ENCODE data around the gene ACTN1. TPM values are rescaled to one million over a fixed set of nuclear protein-coding genes. Genes with fewer than 3 reads are reported as not detected.
A peak's percentile ranks its signal among the peaks of the same experiment; 100 is the strongest.

The ACTN1 gene
- total RNA-seq, 1 experiment from 2014 or later = 90.9 TPM

- DNase-seq (ENCODE audit: low spot score) = no peak
Observed at GRCh38 chr14:68972507-68973218, 6.4 kb downstream of the ACTN1 start.

GRCh38 chr14:68971411-68972035 is 7.6 kb downstream of the ACTN1 start:
- no peak for DNase-seq (ENCODE audit: low spot score)
- in situ Hi-C loops (cut with HindIII; ENCODE audit: low sequenced_read_pairs) = no loop called here

More at GRCh38 chr14:68972507-68973218, 6.4 kb downstream of the ACTN1 start:
- in situ Hi-C loops (cut with HindIII; ENCODE audit: low sequenced_read_pairs) = no loop called here

- in situ Hi-C loops (cut with HindIII; ENCODE audit: low sequenced_read_pairs) = no loop called here
- no peak for DNase-seq (ENCODE audit: low spot score)
Observed at GRCh38 chr14:68970736-68971135, 8.4 kb downstream of the ACTN1 start.

GRCh38 chr14:68970038-68970612 is 9.0 kb downstream of the ACTN1 start:
- no peak for DNase-seq (ENCODE audit: low spot score)
- in situ Hi-C loops (cut with HindIII; ENCODE audit: low sequenced_read_pairs) = no loop called here

GRCh38 chr14:68969278-68970033 is 9.6 kb downstream of the ACTN1 start:
- no peak for DNase-seq (ENCODE audit: low spot score)
- in situ Hi-C loops (cut with HindIII; ENCODE audit: low sequenced_read_pairs) = no loop called here

- in situ Hi-C loops (cut with HindIII; ENCODE audit: low sequenced_read_pairs) = no loop called here
- DNase-seq (ENCODE audit: low spot score) = no peak
Observed at GRCh38 chr14:68968721-68969120, 10.4 kb downstream of the ACTN1 start.

- no peak for DNase-seq (ENCODE audit: low spot score)
- in situ Hi-C loops (cut with HindIII; ENCODE audit: low sequenced_read_pairs) = no loop called here
Observed at GRCh38 chr14:68968051-68968450, 11.1 kb downstream of the ACTN1 start.

GRCh38 chr14:68967459-68967940 is 11.6 kb downstream of the ACTN1 start:
- DNase-seq (ENCODE audit: low spot score) = no peak
- in situ Hi-C loops (cut with HindIII; ENCODE audit: low sequenced_read_pairs) = no loop called here

GRCh38 chr14:68966872-68967301 is 12.2 kb downstream of the ACTN1 start:
- in situ Hi-C loops (cut with HindIII; ENCODE audit: low sequenced_read_pairs) = no loop called here
- no peak for DNase-seq (ENCODE audit: low spot score)

GRCh38 chr14:68965261-68965761 is 13.8 kb downstream of the ACTN1 start:
- no peak for DNase-seq (ENCODE audit: low spot score)
- in situ Hi-C loops (cut with HindIII; ENCODE audit: low sequenced_read_pairs) = no loop called here

- no peak for DNase-seq (ENCODE audit: low spot score)
- in situ Hi-C loops (cut with HindIII; ENCODE audit: low sequenced_read_pairs) = no loop called here
Observed at GRCh38 chr14:68964300-68965093, 14.6 kb downstream of the ACTN1 start.

- in situ Hi-C loops (cut with HindIII; ENCODE audit: low sequenced_read_pairs) = no loop called here
- no peak for DNase-seq (ENCODE audit: low spot score)
Observed at GRCh38 chr14:68962681-68963080, 16.4 kb downstream of the ACTN1 start.

- in situ Hi-C loops (cut with HindIII; ENCODE audit: low sequenced_read_pairs) = no loop called here
- DNase-seq (ENCODE audit: low spot score) = peak; percentile 61
Observed at GRCh38 chr14:68961781-68962584, 17.1 kb downstream of the ACTN1 start.

- in situ Hi-C loops (cut with HindIII; ENCODE audit: low sequenced_read_pairs) = no loop called here
- DNase-seq (ENCODE audit: low spot score) = no peak
Observed at GRCh38 chr14:68961361-68961760, 17.7 kb downstream of the ACTN1 start.

GRCh38 chr14:68960123-68960522 is 19.0 kb downstream of the ACTN1 start:
- in situ Hi-C loops (cut with HindIII; ENCODE audit: low sequenced_read_pairs) = no loop called here

GRCh38 chr14:68959035-68959434 is 20.1 kb downstream of the ACTN1 start:
- in situ Hi-C loops (cut with HindIII; ENCODE audit: low sequenced_read_pairs) = no loop called here
- no peak for DNase-seq (ENCODE audit: low spot score)

More at GRCh38 chr14:68960123-68960522, 19.0 kb downstream of the ACTN1 start:
- no peak for DNase-seq (ENCODE audit: low spot score)

- no peak for DNase-seq (ENCODE audit: low spot score)
- in situ Hi-C loops (cut with HindIII; ENCODE audit: low sequenced_read_pairs) = no loop called here
Observed at GRCh38 chr14:68958553-68958952, 20.5 kb downstream of the ACTN1 start.

- DNase-seq (ENCODE audit: low spot score) = no peak
- in situ Hi-C loops (cut with HindIII; ENCODE audit: low sequenced_read_pairs) = no loop called here
Observed at GRCh38 chr14:68957775-68958174, 21.3 kb downstream of the ACTN1 start.

Data from G401 (cell line).